ENCODE results near the gene CREB5. TPM values are rescaled to one million over a fixed set of nuclear protein-coding genes. Genes with fewer than 3 reads are reported as not detected.

The CREB5 gene
- total RNA-seq, 1 donor from 2014 or later: 0.80 TPM

DNA sequence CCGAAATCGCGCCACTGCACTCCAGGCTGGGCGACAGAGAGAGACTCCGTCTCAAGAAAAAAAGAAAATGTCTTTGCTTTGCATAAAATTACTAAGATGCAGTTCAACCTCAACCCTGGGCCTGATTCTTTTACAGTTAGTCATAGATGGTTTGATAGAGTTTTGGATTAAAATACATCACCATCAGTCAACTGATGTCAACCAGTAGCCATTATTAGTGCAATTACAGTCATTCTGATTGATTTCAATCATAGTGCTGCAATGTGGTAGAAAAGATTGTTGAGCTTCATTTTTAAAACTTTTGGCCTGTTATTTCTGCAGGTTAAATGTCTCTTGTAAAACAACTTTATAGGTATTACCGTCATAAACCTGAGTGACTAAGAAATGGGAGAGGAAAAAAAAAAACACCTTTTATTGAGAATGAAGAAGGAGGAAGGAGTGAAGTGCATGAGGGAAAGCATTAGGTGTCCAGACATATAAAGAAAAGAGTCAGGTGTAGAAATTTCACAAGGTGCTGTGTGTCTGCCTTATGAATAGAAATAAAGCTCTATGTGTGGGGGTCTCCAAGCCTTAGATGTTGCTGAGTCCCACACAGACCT lies 395.2 kb downstream of the CREB5 start:
- no peak for ATAC-seq (ENCODE audit: low read depth)
- no peak for DNase-seq
- no peak overlapping the region for H3K4me3 Mint-ChIP-seq
- CTCF ChIA-PET: no interaction called here
- H3K4me1 Mint-ChIP-seq: peaks cover 11% of the 10 kb centered on the region
- no peaks in the 10 kb centered on the region for H3K36me3 Mint-ChIP-seq (ENCODE audit: low read depth)
- intact Hi-C loops (cut with micrococcal nuclease): no loop called here
- H3K9me3 Mint-ChIP-seq: no peaks in the 10 kb centered on the region
- TF ChIP-seq, protein P1, sequence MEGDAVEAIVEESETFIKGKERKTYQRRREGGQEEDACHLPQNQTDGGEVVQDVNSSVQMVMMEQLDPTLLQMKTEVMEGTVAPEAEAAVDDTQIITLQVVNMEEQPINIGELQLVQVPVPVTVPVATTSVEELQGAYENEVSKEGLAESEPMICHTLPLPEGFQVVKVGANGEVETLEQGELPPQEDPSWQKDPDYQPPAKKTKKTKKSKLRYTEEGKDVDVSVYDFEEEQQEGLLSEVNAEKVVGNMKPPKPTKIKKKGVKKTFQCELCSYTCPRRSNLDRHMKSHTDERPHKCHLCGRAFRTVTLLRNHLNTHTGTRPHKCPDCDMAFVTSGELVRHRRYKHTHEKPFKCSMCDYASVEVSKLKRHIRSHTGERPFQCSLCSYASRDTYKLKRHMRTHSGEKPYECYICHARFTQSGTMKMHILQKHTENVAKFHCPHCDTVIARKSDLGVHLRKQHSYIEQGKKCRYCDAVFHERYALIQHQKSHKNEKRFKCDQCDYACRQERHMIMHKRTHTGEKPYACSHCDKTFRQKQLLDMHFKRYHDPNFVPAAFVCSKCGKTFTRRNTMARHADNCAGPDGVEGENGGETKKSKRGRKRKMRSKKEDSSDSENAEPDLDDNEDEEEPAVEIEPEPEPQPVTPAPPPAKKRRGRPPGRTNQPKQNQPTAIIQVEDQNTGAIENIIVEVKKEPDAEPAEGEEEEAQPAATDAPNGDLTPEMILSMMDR (IDR thresholded peaks at IDR 0.05): no peak
- no peak overlapping the region for H3K27ac Mint-ChIP-seq
- H3K27me3 Mint-ChIP-seq: no peaks in the 10 kb centered on the region
- POLR2A ChIA-PET: no interaction called here

DNA sequence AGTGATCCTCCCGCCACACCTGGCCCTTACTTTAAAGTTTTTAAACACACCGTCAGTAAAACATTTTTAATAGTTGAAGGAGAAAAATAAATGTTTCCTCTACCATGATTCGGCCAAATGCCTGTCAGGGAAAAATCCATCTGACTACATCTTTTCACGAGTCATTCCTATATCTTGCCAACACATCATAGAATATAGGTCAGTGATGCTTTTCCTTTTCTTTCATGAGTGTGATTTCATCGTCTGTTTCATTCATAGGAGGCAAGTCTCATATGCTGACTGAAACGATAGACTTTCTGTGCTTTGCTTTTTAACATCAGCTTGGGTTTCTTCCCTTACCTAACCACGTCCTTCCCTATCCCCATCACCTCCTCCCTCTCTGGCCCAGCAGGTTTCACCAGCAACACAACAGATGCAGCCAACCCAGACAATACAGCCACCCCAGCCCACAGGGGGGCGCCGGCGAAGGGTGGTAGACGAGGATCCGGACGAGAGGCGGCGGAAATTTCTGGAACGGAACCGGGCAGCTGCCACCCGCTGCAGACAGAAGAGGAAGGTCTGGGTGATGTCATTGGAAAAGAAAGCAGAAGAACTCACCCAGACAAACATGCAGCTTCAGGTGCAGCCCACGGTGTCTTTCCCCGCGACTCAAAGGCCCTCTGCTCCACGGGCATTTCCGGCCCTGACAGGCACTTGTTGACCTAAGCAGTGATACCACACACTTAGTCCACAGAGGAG lies 396.6 kb downstream of the CREB5 start:
- intact Hi-C loops (cut with micrococcal nuclease): loop anchor here (1.0 kb wide), 1 partner anchor 45 kb away; no protein-coding TSS in a partner anchor
- peaks cover 19% of the 10 kb centered on the region for H3K4me1 Mint-ChIP-seq
- H3K36me3 Mint-ChIP-seq (ENCODE audit: low read depth): no peaks in the 10 kb centered on the region
- no peak overlapping the region for H3K27ac Mint-ChIP-seq
- H3K27me3 Mint-ChIP-seq: no peaks in the 10 kb centered on the region
- DNase-seq: peak; percentile 28
- no peaks in the 10 kb centered on the region for H3K9me3 Mint-ChIP-seq
- POLR2A ChIA-PET: interaction anchor here (0.5 to 0.6 kb wide), 2 partner anchors 22 to 104 kb away, joined by 3 to 4 read pairs; no protein-coding TSS in a partner anchor
- ATAC-seq (ENCODE audit: low read depth): peak; percentile 73
- TF ChIP-seq, protein P1 (IDR thresholded peaks at IDR 0.05): no peak
- CTCF ChIA-PET: interaction anchor here (0.9 kb wide), 1 partner anchor 45 kb away, joined by 3 read pairs; no protein-coding TSS in a partner anchor
- H3K4me3 Mint-ChIP-seq: peak overlapping the region; percentile 60

GRCh38 chr7:28811008-28811407 lies 398.7 kb downstream of the CREB5 start:
- DNase-seq (no peak), ATAC-seq (ENCODE audit: low read depth) (no peak)
- ChIA-PET CTCF (no interaction called here), POLR2A (no interaction called here)
- Mint-ChIP-seq H3K4me3 (no peak overlapping the region), H3K9me3 (no peaks in the 10 kb centered on the region), H3K36me3 (ENCODE audit: low read depth) (no peaks in the 10 kb centered on the region), H3K27ac (no peak overlapping the region), H3K4me1 (peaks cover 38% of the 10 kb centered on the region), H3K27me3 (no peaks in the 10 kb centered on the region)
- TF ChIP-seq, protein P1 (IDR thresholded peaks at IDR 0.05): no peak
- intact Hi-C loops (cut with micrococcal nuclease): no loop called here

- peaks cover 45% of the 10 kb centered on the region for H3K4me1 Mint-ChIP-seq
- no peak for DNase-seq
- H3K4me3 Mint-ChIP-seq: no peak overlapping the region
- ATAC-seq (ENCODE audit: low read depth): no peak
- ChIA-PET POLR2A (no interaction called here), CTCF (no interaction called here)
- H3K9me3 Mint-ChIP-seq: no peaks in the 10 kb centered on the region
- TF ChIP-seq, protein P1 (IDR thresholded peaks at IDR 0.05): no peak
- no peak overlapping the region for H3K27ac Mint-ChIP-seq
- intact Hi-C loops (cut with micrococcal nuclease): no loop called here
- H3K27me3 Mint-ChIP-seq: no peaks in the 10 kb centered on the region
- H3K36me3 Mint-ChIP-seq (ENCODE audit: low read depth): no peaks in the 10 kb centered on the region
These were observed 399.5 kb downstream of the CREB5 start for GRCh38 chr7:28811701-28812430.

- TF ChIP-seq, protein P1 (IDR thresholded peaks at IDR 0.05): no peak
- intact Hi-C loops (cut with micrococcal nuclease): no loop called here
These were observed 400.3 kb downstream of the CREB5 start for GRCh38 chr7:28812616-28813015.

More at GRCh38 chr7:28812616-28813015, 400.3 kb downstream of the CREB5 start:
- ChIA-PET CTCF (no interaction called here), POLR2A (no interaction called here)
- Mint-ChIP-seq H3K36me3 (ENCODE audit: low read depth) (no peaks in the 10 kb centered on the region), H3K4me3 (no peak overlapping the region), H3K27me3 (no peaks in the 10 kb centered on the region), H3K4me1 (peaks cover 53% of the 10 kb centered on the region), H3K27ac (no peak overlapping the region), H3K9me3 (no peaks in the 10 kb centered on the region)
- ATAC-seq (ENCODE audit: low read depth) (no peak), DNase-seq (no peak)
